Psoas muscle (tissue), 8 donors: ENCODE measurements around the gene GPATCH2. TPM values are rescaled to one million over a fixed set of nuclear protein-coding genes. Genes with fewer than 3 reads are reported as not detected.
A peak's percentile ranks its signal among the peaks of the same experiment; 100 is the strongest.

ENCODE experiments used
- ATAC-seq, 4 donors: fragments of 200-7000 bp; cut with Tn5 transposase; one replicate each; pipeline ENCODE4 v1.9.1; 2020; ENCODE audit warnings: moderate library complexity in 3 of 4, mild to moderate bottlenecking in 2 of 4
- DNase-seq, 2 donors: peaks; one replicate each; pipeline ENCODE4 v3.0.0-alpha.2; 2020
- H3K27ac ChIP-seq: fragments of 200-600 bp; one replicate; pipeline ENCODE4 v1.8.0; 2022
- H3K27me3 ChIP-seq, 3 donors: fragments of 200-600 bp in 1 of 3; one replicate each; pipeline versions ENCODE4 v1.6.1 to v1.8.0; 2013 to 2022; ENCODE audit warnings: low read length in 2 of 3, mild to moderate bottlenecking in 2 of 3, moderate library complexity in 1 of 3; ENCODE audit not compliant: insufficient read depth in 3 of 3
- H3K36me3 ChIP-seq, 2 donors: fragments of 200-600 bp in 1 of 2; one replicate each; pipeline versions ENCODE4 v1.6.1 to v1.8.0; 2013 to 2022; ENCODE audit warnings: low read depth in 1 of 2, mild to moderate bottlenecking in 1 of 2, moderate library complexity in 1 of 2; ENCODE audit not compliant: insufficient read depth in 1 of 2
- H3K4me1 ChIP-seq: fragments of 200-600 bp; one replicate; pipeline ENCODE4 v1.8.0; 2022
- H3K4me3 ChIP-seq: fragments of 200-600 bp; one replicate; pipeline ENCODE4 v1.8.0; 2022; ENCODE audit warnings: mild to moderate bottlenecking
- H3K9me3 ChIP-seq: fragments of 200-600 bp; one replicate; pipeline ENCODE4 v1.8.0; 2022
- WGBS, 3 donors: extraction: QIAGEN DNeasy Blood & Tissue Kit; methylation state at CpG; one replicate each; pipeline versions ENCODE4 v1.1.6 to v1.1.7; 2013; 5-methylcytosine and 5-hydroxymethylcytosine counted together
- intact Hi-C, 2 donors: fragments of 100-400 bp; cut with DNase I; formaldehyde crosslinking; loops; one replicate each; pipeline versions ENCODE4 v1.11.0 to v1.14.2; 2022
- polyA plus RNA-seq, 3 donors: library from polyadenylated mRNA; stranded (reverse); fragments of 200-250 nt; gene quantifications; one replicate each; pipeline ENCODE4 v1.2.3, GENCODE V29; 2013
- total RNA-seq, 4 donors: library from RNA; stranded (reverse); fragmentation: NEBNext Ultra II Directional in 2 of 4; extraction: Animal tissue kit (Norgen Biotek cat#: 25700) in 2 of 4; gene quantifications; one replicate each; pipeline versions ENCODE4 v1.2.1 to v1.2.4, GENCODE V29; 2021 to 2023
- TF ChIP-seq, protein P1 (sequence below): fragments of 200-600 bp; IDR thresholded peaks from one replicate; pipeline ENCODE4 v1.8.0; 2022; ENCODE audit warnings: antibody characterized with exemption
- donor health status: healthy with polysubstance abuse.
- donor health status: DM: no; HTN: no; CAD: no; lungs with moderate emphysema.
- donor health status: Bipolar disorder and iron deficiency.
- donor health status: healthy.
- donor health status: DM: yes; HTN: yes; CAD: no.
- donor health status: DM: no; HTN: no; CAD: no.
- donor health status: DM: no; HTN: no; CAD: no.
- donor health status: DM: yes; HTN: yes; CAD: no.

Gene GPATCH2
- total and polyA plus RNA-seq, 7 donors: 2.4 to 6.1 (median 3.7) TPM

- no peak for ATAC-seq
- no peaks in the 10 kb centered on the region for H3K27me3 ChIP-seq
- no peaks in the 10 kb centered on the region for H3K36me3 ChIP-seq
- no peaks in the 10 kb centered on the region for H3K9me3 ChIP-seq
- TF ChIP-seq, protein P1, sequence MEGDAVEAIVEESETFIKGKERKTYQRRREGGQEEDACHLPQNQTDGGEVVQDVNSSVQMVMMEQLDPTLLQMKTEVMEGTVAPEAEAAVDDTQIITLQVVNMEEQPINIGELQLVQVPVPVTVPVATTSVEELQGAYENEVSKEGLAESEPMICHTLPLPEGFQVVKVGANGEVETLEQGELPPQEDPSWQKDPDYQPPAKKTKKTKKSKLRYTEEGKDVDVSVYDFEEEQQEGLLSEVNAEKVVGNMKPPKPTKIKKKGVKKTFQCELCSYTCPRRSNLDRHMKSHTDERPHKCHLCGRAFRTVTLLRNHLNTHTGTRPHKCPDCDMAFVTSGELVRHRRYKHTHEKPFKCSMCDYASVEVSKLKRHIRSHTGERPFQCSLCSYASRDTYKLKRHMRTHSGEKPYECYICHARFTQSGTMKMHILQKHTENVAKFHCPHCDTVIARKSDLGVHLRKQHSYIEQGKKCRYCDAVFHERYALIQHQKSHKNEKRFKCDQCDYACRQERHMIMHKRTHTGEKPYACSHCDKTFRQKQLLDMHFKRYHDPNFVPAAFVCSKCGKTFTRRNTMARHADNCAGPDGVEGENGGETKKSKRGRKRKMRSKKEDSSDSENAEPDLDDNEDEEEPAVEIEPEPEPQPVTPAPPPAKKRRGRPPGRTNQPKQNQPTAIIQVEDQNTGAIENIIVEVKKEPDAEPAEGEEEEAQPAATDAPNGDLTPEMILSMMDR: no peak
- H3K4me1 ChIP-seq: no peaks in the 10 kb centered on the region
- intact Hi-C loops: no loop called here
- no peak for DNase-seq
- no peak overlapping the region for H3K4me3 ChIP-seq
- no peak overlapping the region for H3K27ac ChIP-seq
Observed at GRCh38 chr1:217661407-217661806, 30.5 kb upstream of the GPATCH2 start.

GRCh38 chr1:217660353-217661062 is 29.6 kb upstream of the GPATCH2 start:
- H3K4me3 ChIP-seq: no peak overlapping the region
- intact Hi-C loops: no loop called here
- DNase-seq: no peak
- H3K36me3 ChIP-seq: no peaks in the 10 kb centered on the region
- TF ChIP-seq, protein P1: peak; percentile 31
- no peaks in the 10 kb centered on the region for H3K27me3 ChIP-seq
- H3K27ac ChIP-seq: no peak overlapping the region
- H3K4me1 ChIP-seq: no peaks in the 10 kb centered on the region
- no peaks in the 10 kb centered on the region for H3K9me3 ChIP-seq
- WGBS, 3 donors: 45 to 65% (median 48%) methylated on average over 5 of the region's 5 CpGs
- ATAC-seq: peak; percentile 69 to 83 (median 78)

- TF ChIP-seq, protein P1: no peak
- Histone ChIP-seq H3K27me3 (no peaks in the 10 kb centered on the region), H3K36me3 (no peaks in the 10 kb centered on the region), H3K9me3 (no peaks in the 10 kb centered on the region), H3K27ac (no peak overlapping the region), H3K4me1 (no peaks in the 10 kb centered on the region), H3K4me3 (no peak overlapping the region)
- ATAC-seq: no peak
- intact Hi-C loops: no loop called here
- 94 to 96% (median 95%) methylated on average over 4 of the region's 4 CpGs for WGBS, 3 donors
- no peak for DNase-seq
Observed at GRCh38 chr1:217650674-217651073, 19.8 kb upstream of the GPATCH2 start.

- no peaks in the 10 kb centered on the region for H3K9me3 ChIP-seq
- DNase-seq (no peak), ATAC-seq (no peak)
- H3K27me3 ChIP-seq: no peaks in the 10 kb centered on the region
- no peaks in the 10 kb centered on the region for H3K36me3 ChIP-seq
- no peak overlapping the region for H3K4me3 ChIP-seq
- intact Hi-C loops: no loop called here
- H3K27ac ChIP-seq: no peak overlapping the region
- H3K4me1 ChIP-seq: no peaks in the 10 kb centered on the region
- WGBS, 3 donors: 89 to 90% (median 90%) methylated on average over 13 of the region's 13 CpGs
- TF ChIP-seq, protein P1: no peak
Observed at GRCh38 chr1:217647791-217648190, 16.9 kb upstream of the GPATCH2 start.

- H3K36me3 ChIP-seq: no peaks in the 10 kb centered on the region
- no peaks in the 10 kb centered on the region for H3K27me3 ChIP-seq
- no peak overlapping the region for H3K4me3 ChIP-seq
- intact Hi-C loops: no loop called here
- ATAC-seq (no peak), DNase-seq (no peak)
- no peaks in the 10 kb centered on the region for H3K9me3 ChIP-seq
- WGBS, 3 donors: 66 to 71% (median 68%) methylated on average over 6 of the region's 6 CpGs
- TF ChIP-seq, protein P1: no peak
- H3K27ac ChIP-seq: no peak overlapping the region
- no peaks in the 10 kb centered on the region for H3K4me1 ChIP-seq
Observed at GRCh38 chr1:217642455-217642854, 11.6 kb upstream of the GPATCH2 start.
